HuH-7.5 (cell line): ENCODE measurements around the gene PLCD3.

Experiments used
- DNase-seq: peaks from one replicate; pipeline ENCODE4 v3.0.0; 2011; ENCODE audit warnings: low spot score

Gene PLCD3

DNA sequence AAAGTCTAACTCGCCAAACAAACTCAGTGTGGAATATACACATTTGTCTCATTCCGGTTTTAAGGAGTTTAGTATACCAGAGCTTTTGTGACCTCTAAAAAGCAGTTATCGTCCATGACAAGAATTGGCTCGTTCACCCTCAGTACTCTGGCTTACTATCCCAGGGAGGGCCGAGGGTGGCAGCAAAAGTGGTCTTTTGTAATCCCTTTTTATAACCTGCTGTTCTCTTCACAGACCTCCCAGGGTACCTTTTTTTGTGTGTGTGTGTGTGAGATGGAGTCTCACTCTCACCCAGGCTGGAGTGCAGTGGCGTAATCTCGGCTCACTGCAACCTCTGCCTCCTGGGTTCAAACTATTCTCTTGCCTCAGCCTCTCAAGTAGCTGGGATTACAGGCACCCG, 62.3 kb downstream of the PLCD3 start:
- DNase-seq: no peak

DNA sequence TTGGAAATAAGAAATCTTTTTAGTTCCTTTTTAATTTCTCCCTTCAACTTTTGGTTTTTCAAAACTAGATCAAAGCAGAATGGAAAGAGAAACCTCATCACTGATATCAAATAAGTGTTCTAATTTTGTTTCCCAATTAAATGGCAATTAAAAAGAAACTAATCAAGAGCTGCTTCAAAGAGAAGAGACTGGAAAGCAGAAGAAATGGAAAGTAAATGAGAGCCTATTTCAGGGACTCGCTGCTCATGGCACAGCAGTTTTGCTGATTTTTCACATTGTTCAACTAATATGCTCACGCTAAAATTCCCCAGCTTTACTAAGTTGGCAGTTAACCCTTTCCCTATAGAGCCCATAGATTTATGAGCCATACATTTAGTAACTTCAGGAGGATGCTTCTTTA, 64.7 kb downstream of the PLCD3 start:
- no peak for DNase-seq

DNA sequence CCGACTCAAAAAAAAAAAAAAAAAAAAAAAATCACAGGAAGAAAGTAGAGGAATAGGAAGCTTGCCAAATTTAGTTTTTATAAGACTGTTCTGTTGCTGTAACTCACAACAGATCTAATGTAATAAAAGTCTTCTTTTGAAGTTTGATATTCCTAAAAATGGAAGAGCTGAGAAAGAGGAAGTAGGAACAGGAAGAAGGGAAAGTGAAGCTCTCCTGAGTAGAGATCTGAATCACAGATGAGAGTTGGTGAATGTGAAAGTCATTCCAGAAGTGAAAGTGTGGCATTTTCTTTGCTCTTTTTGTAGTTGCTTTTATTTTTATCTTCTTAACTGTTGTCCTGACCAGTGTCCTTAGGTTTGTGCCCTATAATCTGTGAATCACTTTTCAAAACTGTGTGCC, 69.1 kb downstream of the PLCD3 start:
- DNase-seq: no peak

DNA sequence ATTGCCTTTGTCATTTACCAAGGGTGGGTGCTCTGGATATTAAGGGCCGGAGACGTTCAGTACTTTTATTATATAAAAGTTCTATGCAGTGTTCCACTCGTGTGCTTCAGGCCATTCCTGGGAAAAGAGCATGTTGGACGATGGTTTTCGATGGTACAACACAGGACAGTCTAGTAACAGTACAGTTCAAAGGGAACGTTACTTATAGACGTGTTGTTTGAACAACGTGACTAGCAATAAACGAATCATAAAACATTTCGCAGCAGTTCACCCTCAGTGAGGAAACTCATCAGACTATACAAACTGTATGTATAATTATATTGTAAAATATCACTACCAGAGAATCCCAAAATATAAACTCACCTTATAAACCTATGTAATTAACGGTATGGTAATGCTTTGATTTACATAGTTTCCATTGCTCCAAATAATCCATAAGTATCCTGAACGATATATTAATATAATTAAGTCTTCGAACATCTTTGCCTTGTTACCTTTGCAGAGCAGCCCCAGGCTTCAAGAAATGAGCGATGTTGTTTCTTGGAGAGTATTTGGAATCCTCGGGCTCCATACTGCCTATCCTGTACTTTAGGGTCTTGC, 70.6 kb downstream of the PLCD3 start:
- DNase-seq: no peak

DNA sequence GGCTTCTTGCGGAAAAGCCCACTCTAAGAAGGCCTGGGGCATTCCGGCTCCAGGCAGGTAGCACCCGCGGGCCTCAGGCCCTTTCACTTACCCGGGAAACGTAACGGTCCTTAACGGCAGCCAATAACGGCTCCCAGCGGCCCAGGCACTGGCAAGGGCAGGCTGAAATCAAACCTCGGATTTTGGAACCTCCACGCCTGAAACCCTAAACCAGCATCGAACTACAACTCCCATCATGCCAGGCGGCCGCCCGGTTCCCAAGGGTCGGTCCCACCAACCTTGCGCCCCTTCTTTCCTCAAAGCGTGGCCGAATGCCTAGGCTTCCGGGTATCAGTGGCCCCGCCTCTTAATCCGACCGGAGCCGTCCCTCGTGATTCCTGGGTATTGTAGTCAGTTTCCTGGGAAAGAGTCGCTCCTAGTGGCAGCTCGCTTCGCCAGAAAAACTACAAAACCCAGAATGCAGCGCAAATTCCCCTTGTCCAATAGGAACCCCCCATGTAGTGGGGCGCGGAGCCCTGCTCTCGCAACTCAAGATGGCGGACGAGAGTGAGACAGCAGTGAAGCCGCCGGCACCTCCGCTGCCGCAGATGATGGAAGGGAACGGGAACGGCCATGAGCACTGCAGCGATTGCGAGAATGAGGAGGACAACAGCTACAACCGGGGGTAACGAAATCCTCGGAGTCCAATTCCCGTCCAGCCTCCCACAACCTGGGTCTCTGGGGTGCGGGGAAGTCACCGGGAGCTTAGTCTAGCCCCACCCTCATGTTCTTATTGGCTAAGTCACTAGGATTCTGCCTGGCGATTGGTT, 71.3 kb downstream of the PLCD3 start, which contains the start of gene NMT1:
Gene NMT1, plus strand, starts transcription at position 521 of the 809 bp plus-strand sequence. Its CDS starts 13 bp downstream, at position 534.
- DNase-seq: peak; percentile 89

DNA sequence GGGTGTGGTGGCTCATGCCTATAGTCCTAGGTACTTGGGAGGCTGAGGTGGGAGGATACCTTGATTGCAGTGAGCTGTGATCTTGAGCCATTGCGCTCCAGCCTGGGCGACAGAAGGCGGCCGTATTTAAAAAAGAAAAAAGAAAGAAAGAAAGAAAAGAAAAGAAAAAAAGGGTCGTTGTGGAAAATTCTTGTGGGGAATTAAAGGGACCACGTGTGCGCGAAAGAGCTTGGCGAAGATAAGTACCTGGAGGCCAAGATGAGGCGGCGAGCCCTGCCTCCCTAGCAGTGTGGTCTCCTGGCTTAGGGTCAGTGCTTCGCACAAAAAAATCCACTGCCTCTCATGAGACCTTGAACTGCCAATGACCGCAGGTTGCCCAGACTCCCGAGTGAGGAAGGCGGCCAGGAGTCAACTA, 71.9 kb downstream of the PLCD3 start:
- DNase-seq: no peak
